Activated T-helper 17 cell treated with anti-CD3 and anti-CD28 coated beads, Interleukin-2, amount 50 U/mL, for 72 hours (primary cell): ENCODE results near the gene CBFB. TPM values are rescaled to one million over a fixed set of nuclear protein-coding genes. Genes with fewer than 3 reads are reported as not detected.
A peak's percentile ranks its signal among the peaks of the same experiment; 100 is the strongest.
"Not testable (repeated sequence)": the region's sequence is repeated elsewhere in the genome, so short reads cannot be mapped to it uniquely, and the experiment has no call there.

Experiments used
- ATAC-seq: fragments of 150-1000 bp; cut with Tn5 transposase; replicated peaks from 2 replicates; pipeline ENCODE4 v1.10.0; 2021; ENCODE audit warnings: mild to moderate bottlenecking, moderate library complexity
- H3K27ac Mint-ChIP-seq: one replicate; pipeline ENCODE4 v1.8.0; 2022; ENCODE audit warnings: mixed read lengths
- H3K27me3 Mint-ChIP-seq: one replicate; pipeline ENCODE4 v1.8.0; 2022; ENCODE audit warnings: mixed read lengths
- H3K36me3 Mint-ChIP-seq: one replicate; pipeline ENCODE4 v1.8.0; 2022; ENCODE audit warnings: low read depth, mild to moderate bottlenecking, mixed read lengths
- H3K4me1 Mint-ChIP-seq: one replicate; pipeline ENCODE4 v1.8.0; 2022; ENCODE audit warnings: mixed read lengths
- H3K4me3 Mint-ChIP-seq: one replicate; pipeline ENCODE4 v1.8.0; 2022; ENCODE audit warnings: mild to moderate bottlenecking, mixed read lengths
- H3K9me3 Mint-ChIP-seq: one replicate; pipeline ENCODE4 v1.8.0; 2022; ENCODE audit warnings: mixed read lengths
- total RNA-seq, 2 donors: library from RNA; stranded (reverse); gene quantifications; one replicate each; pipeline ENCODE4 v1.2.3, GENCODE V29; 2022

CBFB gene
- total RNA-seq, 2 donors from 2014 or later = 115 to 214 TPM

- not testable (repeated sequence) for H3K9me3 Mint-ChIP-seq, ATAC-seq, H3K27me3 Mint-ChIP-seq, H3K4me3 Mint-ChIP-seq
- peaks cover 33% of the 10 kb centered on the region for H3K4me1 Mint-ChIP-seq
- peak overlapping the region; percentile 78 for H3K27ac Mint-ChIP-seq
- peaks cover 77% of the 10 kb centered on the region for H3K36me3 Mint-ChIP-seq
Observed at GRCh38 chr16:67041520-67041919, 12.6 kb downstream of the CBFB start.

GRCh38 chr16:67043420-67043819 lies 14.5 kb downstream of the CBFB start:
- peak; percentile 47 for ATAC-seq
- no peak overlapping the region for H3K4me3 Mint-ChIP-seq
- H3K4me1 Mint-ChIP-seq = peaks cover 33% of the 10 kb centered on the region

GRCh38 chr16:67050796-67051195 lies 21.8 kb downstream of the CBFB start:
- Mint-ChIP-seq H3K4me1 (peaks cover 25% of the 10 kb centered on the region), H3K27me3 (no peaks in the 10 kb centered on the region), H3K36me3 (peaks cover 56% of the 10 kb centered on the region), H3K27ac (no peak overlapping the region), H3K4me3 (no peak overlapping the region), H3K9me3 (no peaks in the 10 kb centered on the region)
- no peak for ATAC-seq

More at GRCh38 chr16:67043420-67043819, 14.5 kb downstream of the CBFB start:
- H3K27me3 Mint-ChIP-seq = no peaks in the 10 kb centered on the region
- H3K9me3 Mint-ChIP-seq = no peaks in the 10 kb centered on the region
- H3K27ac Mint-ChIP-seq = peak overlapping the region; percentile 59
- peaks cover 76% of the 10 kb centered on the region for H3K36me3 Mint-ChIP-seq

- Mint-ChIP-seq H3K27me3 (no peaks in the 10 kb centered on the region), H3K4me1 (peaks cover 26% of the 10 kb centered on the region), H3K36me3 (peaks cover 51% of the 10 kb centered on the region), H3K4me3 (peak overlapping the region; percentile 76), H3K9me3 (no peaks in the 10 kb centered on the region), H3K27ac (peak overlapping the region; percentile 91)
- ATAC-seq = no peak
Observed at GRCh38 chr16:67052399-67052798, 23.4 kb downstream of the CBFB start.

GRCh38 chr16:67053767-67054334 lies 24.9 kb downstream of the CBFB start:
- H3K27me3 Mint-ChIP-seq = no peaks in the 10 kb centered on the region
- no peaks in the 10 kb centered on the region for H3K9me3 Mint-ChIP-seq
- H3K27ac Mint-ChIP-seq = peak overlapping the region; percentile 91
- peaks cover 55% of the 10 kb centered on the region for H3K36me3 Mint-ChIP-seq
- peak overlapping the region; percentile 76 for H3K4me3 Mint-ChIP-seq
- peaks cover 26% of the 10 kb centered on the region for H3K4me1 Mint-ChIP-seq
- peak; percentile 34 for ATAC-seq

- Mint-ChIP-seq H3K9me3 (no peaks in the 10 kb centered on the region), H3K36me3 (peaks cover 65% of the 10 kb centered on the region), H3K27ac (peak overlapping the region; percentile 91), H3K4me3 (peak overlapping the region; percentile 76), H3K27me3 (no peaks in the 10 kb centered on the region), H3K4me1 (peaks cover 26% of the 10 kb centered on the region)
- no peak for ATAC-seq
Observed at GRCh38 chr16:67054901-67055300, 26.0 kb downstream of the CBFB start.

GRCh38 chr16:67055712-67056487 lies 27.0 kb downstream of the CBFB start:
- Mint-ChIP-seq H3K27me3 (no peaks in the 10 kb centered on the region), H3K9me3 (no peaks in the 10 kb centered on the region), H3K36me3 (peaks cover 75% of the 10 kb centered on the region), H3K4me3 (peak overlapping the region; percentile 76), H3K27ac (peak overlapping the region; percentile 91), H3K4me1 (peaks cover 26% of the 10 kb centered on the region)
- peak; percentile 90 for ATAC-seq

GRCh38 chr16:67063008-67063407 lies 34.1 kb downstream of the CBFB start:
- H3K36me3 Mint-ChIP-seq = peaks cover 56% of the 10 kb centered on the region
- H3K27ac Mint-ChIP-seq = peak overlapping the region; percentile 64
- H3K4me3 Mint-ChIP-seq = peak overlapping the region; percentile 33
- ATAC-seq = peak; percentile 49
- H3K27me3 Mint-ChIP-seq = no peaks in the 10 kb centered on the region
- peaks cover 7% of the 10 kb centered on the region for H3K4me1 Mint-ChIP-seq
- no peaks in the 10 kb centered on the region for H3K9me3 Mint-ChIP-seq

- Mint-ChIP-seq H3K36me3 (peaks cover 71% of the 10 kb centered on the region), H3K27ac (no peak overlapping the region), H3K27me3 (no peaks in the 10 kb centered on the region), H3K9me3 (no peaks in the 10 kb centered on the region), H3K4me3 (no peak overlapping the region), H3K4me1 (peaks cover 4% of the 10 kb centered on the region)
- ATAC-seq = no peak
Observed at GRCh38 chr16:67068212-67068753, 39.3 kb downstream of the CBFB start.

- Mint-ChIP-seq H3K27ac (peak overlapping the region; percentile 41), H3K36me3 (peaks cover 90% of the 10 kb centered on the region), H3K4me1 (peaks cover 4% of the 10 kb centered on the region), H3K27me3 (no peaks in the 10 kb centered on the region), H3K9me3 (no peaks in the 10 kb centered on the region), H3K4me3 (no peak overlapping the region)
- no peak for ATAC-seq
Observed at GRCh38 chr16:67071476-67072048, 42.6 kb downstream of the CBFB start.

- Mint-ChIP-seq H3K9me3 (no peaks in the 10 kb centered on the region), H3K27ac (no peak overlapping the region), H3K36me3 (peaks cover 85% of the 10 kb centered on the region), H3K27me3 (no peaks in the 10 kb centered on the region), H3K4me3 (no peak overlapping the region), H3K4me1 (no peaks in the 10 kb centered on the region)
- no peak for ATAC-seq
Observed at GRCh38 chr16:67075331-67075730, 46.4 kb downstream of the CBFB start.

GRCh38 chr16:67077871-67078270 lies 48.9 kb downstream of the CBFB start:
- no peak for ATAC-seq
- Mint-ChIP-seq H3K4me1 (no peaks in the 10 kb centered on the region), H3K4me3 (no peak overlapping the region), H3K36me3 (peaks cover 73% of the 10 kb centered on the region), H3K9me3 (no peaks in the 10 kb centered on the region), H3K27me3 (no peaks in the 10 kb centered on the region), H3K27ac (no peak overlapping the region)

- Mint-ChIP-seq H3K27ac (no peak overlapping the region), H3K9me3 (no peaks in the 10 kb centered on the region), H3K4me1 (peaks cover 14% of the 10 kb centered on the region), H3K4me3 (no peak overlapping the region), H3K27me3 (no peaks in the 10 kb centered on the region), H3K36me3 (peaks cover 74% of the 10 kb centered on the region)
- no peak for ATAC-seq
Observed at GRCh38 chr16:67082100-67082499, 53.2 kb downstream of the CBFB start.

GRCh38 chr16:67082891-67083290 lies 53.9 kb downstream of the CBFB start:
- Mint-ChIP-seq H3K4me3 (no peak overlapping the region), H3K27me3 (no peaks in the 10 kb centered on the region), H3K9me3 (no peaks in the 10 kb centered on the region), H3K36me3 (peaks cover 72% of the 10 kb centered on the region), H3K4me1 (peaks cover 14% of the 10 kb centered on the region), H3K27ac (no peak overlapping the region)
- no peak for ATAC-seq
